ENCODE data around the gene LHX8.
"Not testable (repeated sequence)": the region's sequence is repeated elsewhere in the genome, so short reads cannot be mapped to it uniquely, and the experiment has no call there.

Gene LHX8

DNA sequence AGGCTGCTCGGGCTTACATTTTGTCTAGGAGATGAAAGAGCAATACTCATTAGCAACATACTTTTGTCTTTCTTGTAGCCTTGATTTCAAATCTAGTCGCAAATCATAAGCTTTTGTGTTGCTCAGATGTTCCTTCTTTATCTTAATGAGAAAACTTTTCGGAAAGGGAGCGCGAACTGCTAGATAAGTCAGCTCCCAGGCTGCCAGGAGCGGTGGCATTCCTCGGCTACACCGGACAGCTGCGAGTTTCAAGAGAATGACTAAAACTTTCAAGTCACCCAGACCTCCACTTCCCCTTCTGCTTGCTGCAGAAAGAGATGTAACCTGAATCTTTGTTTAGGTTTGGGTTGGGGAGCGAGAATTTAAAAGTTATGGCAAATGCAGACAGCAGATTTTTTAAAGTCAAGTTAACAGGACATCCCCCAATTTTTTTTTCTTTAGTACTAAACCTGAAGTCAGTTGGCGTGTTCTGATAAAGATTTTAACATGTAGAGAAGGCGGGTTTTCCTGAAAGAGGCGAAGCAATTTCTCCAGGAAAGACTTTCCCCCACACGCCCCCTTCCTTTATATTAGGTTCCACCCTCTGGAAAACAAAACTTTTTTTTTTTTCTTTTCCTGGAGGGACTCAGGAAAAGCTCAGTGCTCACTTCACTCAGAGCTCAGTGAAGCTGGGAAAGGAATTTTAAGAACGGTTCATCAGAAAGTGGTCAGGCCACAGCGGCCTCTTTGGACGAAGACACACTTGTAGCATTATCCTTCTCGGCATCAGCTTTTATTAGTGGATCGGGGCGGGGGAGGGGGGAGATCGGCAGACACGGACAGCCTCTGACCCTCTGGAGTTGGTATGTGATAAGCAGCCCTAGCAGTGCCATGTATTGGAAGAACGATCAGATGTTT is at the start of gene LHX8:
TSS of gene LHX8 (plus strand) at position 639 of the 897 bp plus-strand sequence. CDS start 2,227 bp downstream, outside the sequence.
- peaks cover 12% of the 10 kb centered on the region for H3K9me3 ChIP-seq (ENCODE audit: control insufficient read depth, low read length)
- no peaks in the 10 kb centered on the region for H3K36me3 ChIP-seq (ENCODE audit: control insufficient read depth, insufficient read depth, low read length, severe bottlenecking)
- peak; percentile 62 for DNase-seq (ENCODE audit: low read depth)
- peak within 1 kb of the TSS; percentile 39 for H3K9ac ChIP-seq (ENCODE audit: low read length)
- peaks cover 84% of the 10 kb centered on the region for H3K27me3 ChIP-seq (replicated peaks; ENCODE audit: control insufficient read depth, insufficient read depth, low read length)
- peak within 1 kb of the TSS; percentile 70 for H3K4me3 ChIP-seq (ENCODE audit: low read length)
- peaks cover 9% of the 10 kb centered on the region for H3K4me1 ChIP-seq (ENCODE audit: control insufficient read depth, insufficient read depth, low read length)

DNA sequence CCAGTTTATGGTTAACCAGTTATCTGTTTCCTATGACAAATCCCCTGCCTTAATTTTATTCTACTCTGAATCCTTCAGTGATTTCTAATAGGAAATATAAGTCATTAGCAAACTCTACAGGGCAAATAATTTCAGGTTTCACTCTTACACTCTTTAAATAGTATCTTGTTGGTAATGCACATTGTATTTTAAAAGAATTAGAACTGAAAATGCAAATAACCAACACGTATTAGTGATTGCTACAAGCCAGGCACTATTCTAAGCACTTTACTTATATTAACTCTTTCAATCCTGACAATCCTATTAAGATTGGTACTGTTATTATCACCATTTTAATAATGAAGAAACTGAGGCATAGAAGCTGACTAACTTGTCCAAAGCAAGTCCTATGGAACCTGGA is 48.3 kb upstream of the LHX8 start:
- H3K9me3 ChIP-seq (ENCODE audit: control insufficient read depth, low read length), result no peaks in the 10 kb centered on the region
- DNase-seq (ENCODE audit: low read depth), result no peak
- no peaks in the 10 kb centered on the region for H3K4me1 ChIP-seq (ENCODE audit: control insufficient read depth, insufficient read depth, low read length)

DNA sequence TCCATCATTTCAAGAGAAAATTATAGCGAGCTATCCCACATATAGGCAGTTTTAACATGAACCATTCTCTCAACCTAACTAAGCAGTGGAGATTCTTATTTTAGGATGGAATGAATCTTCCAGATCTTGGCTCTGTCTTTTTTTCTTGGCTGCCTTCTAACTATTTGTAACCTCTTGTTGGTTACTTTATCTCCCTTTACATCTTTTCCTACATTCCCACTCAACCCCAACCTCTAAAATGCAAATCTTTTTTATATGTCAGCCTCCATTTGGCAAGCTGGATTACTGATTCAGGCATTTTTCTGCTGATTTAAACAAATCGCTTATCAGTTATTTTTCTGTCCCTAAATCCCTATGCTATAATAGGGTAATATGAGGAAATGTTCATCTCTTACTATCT is 46.9 kb upstream of the LHX8 start:
- H3K27me3 ChIP-seq (replicated peaks; ENCODE audit: control insufficient read depth, insufficient read depth, low read length), result no peaks in the 10 kb centered on the region
- DNase-seq (ENCODE audit: low read depth), result peak; percentile 39
- H3K9me3 ChIP-seq (ENCODE audit: control insufficient read depth, low read length), result no peaks in the 10 kb centered on the region

More for the DNA sequence above, 48.3 kb upstream of the LHX8 start:
- no peak overlapping the region for H3K4me3 ChIP-seq (ENCODE audit: low read length)
- no peak overlapping the region for H3K9ac ChIP-seq (ENCODE audit: low read length)
- H3K27me3 ChIP-seq (replicated peaks; ENCODE audit: control insufficient read depth, insufficient read depth, low read length), result no peaks in the 10 kb centered on the region
- no peaks in the 10 kb centered on the region for H3K36me3 ChIP-seq (ENCODE audit: control insufficient read depth, insufficient read depth, low read length, severe bottlenecking)

DNA sequence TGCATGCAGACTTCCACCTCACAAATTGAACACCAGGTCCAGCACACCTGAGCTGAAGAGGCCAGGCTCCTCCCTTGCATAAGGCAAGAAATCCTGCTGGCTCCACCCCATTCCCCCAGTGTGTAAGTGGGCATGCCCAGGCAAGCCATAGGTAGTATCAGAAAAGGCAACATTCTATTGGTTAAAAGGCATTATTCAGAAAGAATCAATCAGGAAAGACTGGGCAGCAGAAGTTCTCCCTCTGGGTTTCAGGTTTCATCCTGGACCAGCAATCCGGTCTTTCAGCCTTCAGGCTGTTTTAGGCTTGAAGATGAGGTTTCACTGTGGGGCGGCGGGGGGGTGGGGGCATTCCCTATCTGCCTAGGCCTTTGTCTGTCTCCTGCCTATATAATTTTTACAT is 42.0 kb upstream of the LHX8 start:
- DNase-seq (ENCODE audit: low read depth), result peak; percentile 45
- no peak overlapping the region for H3K9ac ChIP-seq (ENCODE audit: low read length)
- H3K9me3 ChIP-seq (ENCODE audit: control insufficient read depth, low read length), result peaks cover 3% of the 10 kb centered on the region
- no peaks in the 10 kb centered on the region for H3K4me1 ChIP-seq (ENCODE audit: control insufficient read depth, insufficient read depth, low read length)
- H3K4me3 ChIP-seq (ENCODE audit: low read length), result no peak overlapping the region
- H3K36me3 ChIP-seq (ENCODE audit: control insufficient read depth, insufficient read depth, low read length, severe bottlenecking), result no peaks in the 10 kb centered on the region
- H3K27me3 ChIP-seq (replicated peaks; ENCODE audit: control insufficient read depth, insufficient read depth, low read length), result no peaks in the 10 kb centered on the region

More for the DNA sequence above, 46.9 kb upstream of the LHX8 start:
- H3K9ac ChIP-seq (ENCODE audit: low read length), result no peak overlapping the region
- H3K36me3 ChIP-seq (ENCODE audit: control insufficient read depth, insufficient read depth, low read length, severe bottlenecking), result no peaks in the 10 kb centered on the region
- no peaks in the 10 kb centered on the region for H3K4me1 ChIP-seq (ENCODE audit: control insufficient read depth, insufficient read depth, low read length)
- H3K4me3 ChIP-seq (ENCODE audit: low read length), result no peak overlapping the region

DNA sequence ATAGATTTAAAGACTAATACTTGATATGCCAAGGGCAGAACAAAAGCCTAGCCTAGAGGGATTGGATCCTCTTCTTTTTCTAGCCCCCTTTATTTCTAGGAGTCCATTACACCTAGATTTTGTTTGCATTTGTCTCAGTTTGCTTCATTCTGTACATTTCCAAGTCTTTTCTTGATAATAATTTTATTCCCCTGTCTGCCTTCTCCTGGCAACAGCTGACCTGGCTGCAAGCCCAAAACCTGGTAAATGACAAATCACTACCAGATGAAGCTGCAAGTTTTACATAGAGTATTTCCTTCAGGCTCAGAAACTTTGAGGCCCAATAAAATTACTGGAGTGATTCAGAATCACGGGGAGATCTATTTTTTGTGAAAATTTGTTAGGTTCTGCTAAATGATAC is 36.5 kb upstream of the LHX8 start:
- Histone ChIP-seq H3K36me3 (ENCODE audit: control insufficient read depth, insufficient read depth, low read length, severe bottlenecking) (no peaks in the 10 kb centered on the region), H3K27me3 (replicated peaks; ENCODE audit: control insufficient read depth, insufficient read depth, low read length) (no peaks in the 10 kb centered on the region), H3K9ac (ENCODE audit: low read length) (no peak overlapping the region), H3K4me3 (ENCODE audit: low read length) (no peak overlapping the region), H3K4me1 (ENCODE audit: control insufficient read depth, insufficient read depth, low read length) (peaks cover 5% of the 10 kb centered on the region), H3K9me3 (ENCODE audit: control insufficient read depth, low read length) (peaks cover 3% of the 10 kb centered on the region)
- DNase-seq (ENCODE audit: low read depth), result peak; percentile 92

DNA sequence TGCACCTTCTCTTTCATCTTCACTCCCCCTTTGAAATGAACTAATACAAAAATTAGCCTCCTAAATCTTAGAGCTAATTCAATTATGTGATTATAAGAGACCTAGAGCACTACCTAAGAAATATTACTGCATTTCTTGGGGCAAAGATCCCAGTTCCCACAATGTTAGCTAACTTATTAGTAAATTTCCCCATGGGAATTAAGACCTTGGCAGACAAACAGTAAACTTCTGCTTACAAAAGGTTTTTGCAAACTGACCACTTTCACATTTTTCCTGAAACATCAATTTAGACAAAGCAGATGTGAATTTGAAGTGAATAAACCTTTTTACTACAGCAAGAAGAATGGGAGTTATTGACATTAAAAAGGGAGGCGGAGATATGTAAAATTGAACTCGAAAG is 34.6 kb upstream of the LHX8 start:
- Histone ChIP-seq H3K9me3 (ENCODE audit: control insufficient read depth, low read length) (no peaks in the 10 kb centered on the region), H3K4me3 (ENCODE audit: low read length) (no peak overlapping the region), H3K4me1 (ENCODE audit: control insufficient read depth, insufficient read depth, low read length) (peaks cover 5% of the 10 kb centered on the region), H3K36me3 (ENCODE audit: control insufficient read depth, insufficient read depth, low read length, severe bottlenecking) (no peaks in the 10 kb centered on the region), H3K27me3 (replicated peaks; ENCODE audit: control insufficient read depth, insufficient read depth, low read length) (no peaks in the 10 kb centered on the region), H3K9ac (ENCODE audit: low read length) (no peak overlapping the region)
- DNase-seq (ENCODE audit: low read depth), result no peak

DNA sequence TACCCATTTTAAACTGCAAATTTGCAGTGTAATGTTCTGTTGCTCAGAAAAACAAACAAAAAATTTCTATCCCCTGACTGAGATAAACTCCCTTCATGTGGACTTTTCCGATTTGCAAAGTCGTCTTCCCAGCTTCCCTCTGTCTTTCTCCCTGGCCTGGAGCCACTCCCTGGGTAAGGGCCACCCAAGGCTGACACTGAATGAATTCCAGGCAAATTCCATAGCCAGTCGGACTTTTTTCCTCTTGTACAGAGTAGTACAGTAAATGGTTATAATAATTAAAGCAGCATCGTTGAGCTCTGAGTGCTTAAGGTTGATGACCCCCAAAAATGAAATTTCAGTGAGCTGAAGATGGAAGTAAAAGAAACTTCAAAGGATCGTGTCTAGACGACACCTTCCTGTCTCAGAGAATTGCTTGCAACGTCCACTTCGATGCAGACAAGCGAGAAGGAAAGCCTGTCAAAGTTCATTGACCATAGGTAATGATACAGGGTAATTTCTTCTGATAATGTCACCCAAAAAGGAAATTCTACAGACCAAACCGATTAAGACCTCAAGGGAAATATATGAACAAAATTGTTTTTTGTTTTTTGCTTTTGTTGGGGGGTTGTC is 33.6 kb upstream of the LHX8 start:
- Histone ChIP-seq H3K27me3 (replicated peaks; ENCODE audit: control insufficient read depth, insufficient read depth, low read length) (no peaks in the 10 kb centered on the region), H3K9ac (ENCODE audit: low read length) (no peak overlapping the region), H3K9me3 (ENCODE audit: control insufficient read depth, low read length) (no peaks in the 10 kb centered on the region), H3K4me1 (ENCODE audit: control insufficient read depth, insufficient read depth, low read length) (peaks cover 5% of the 10 kb centered on the region), H3K4me3 (ENCODE audit: low read length) (no peak overlapping the region), H3K36me3 (ENCODE audit: control insufficient read depth, insufficient read depth, low read length, severe bottlenecking) (no peaks in the 10 kb centered on the region)
- no peak for DNase-seq (ENCODE audit: low read depth)

DNA sequence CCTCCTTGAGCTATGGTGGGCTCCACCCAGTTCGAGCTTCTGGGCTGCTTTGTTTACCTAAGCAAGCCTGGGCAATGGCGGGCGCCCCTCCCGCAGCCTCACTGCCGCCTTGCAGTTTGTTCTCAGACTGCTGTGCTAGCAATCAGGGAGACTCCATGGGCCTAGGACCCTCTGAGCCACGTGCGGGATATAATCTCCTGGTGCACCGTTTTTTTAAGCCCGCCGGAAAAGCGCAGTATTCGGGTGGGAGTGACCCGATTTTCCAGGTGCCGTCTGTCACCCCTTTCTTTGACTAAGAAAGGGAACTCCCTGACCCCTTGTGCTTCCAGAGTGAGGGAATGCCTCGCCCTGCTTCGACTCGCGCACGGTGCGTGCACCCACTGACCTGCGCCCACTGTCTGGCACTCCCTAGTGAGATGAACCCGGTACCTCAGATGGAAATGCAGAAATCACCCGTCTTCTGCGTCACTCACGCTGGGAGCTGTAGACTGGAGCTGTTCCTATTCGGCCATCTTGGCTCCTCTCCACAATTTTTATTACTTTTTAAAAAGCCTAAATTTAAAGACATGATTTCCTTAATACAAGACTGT is 21.7 kb upstream of the LHX8 start:
- H3K27me3 ChIP-seq (replicated peaks; ENCODE audit: control insufficient read depth, insufficient read depth, low read length); DNase-seq (ENCODE audit: low read depth); H3K4me1 ChIP-seq (ENCODE audit: control insufficient read depth, insufficient read depth, low read length); H3K36me3 ChIP-seq (ENCODE audit: control insufficient read depth, insufficient read depth, low read length, severe bottlenecking); H3K9ac ChIP-seq (ENCODE audit: low read length); H3K9me3 ChIP-seq (ENCODE audit: control insufficient read depth, low read length); H3K4me3 ChIP-seq (ENCODE audit: low read length): not testable (repeated sequence)

DNA sequence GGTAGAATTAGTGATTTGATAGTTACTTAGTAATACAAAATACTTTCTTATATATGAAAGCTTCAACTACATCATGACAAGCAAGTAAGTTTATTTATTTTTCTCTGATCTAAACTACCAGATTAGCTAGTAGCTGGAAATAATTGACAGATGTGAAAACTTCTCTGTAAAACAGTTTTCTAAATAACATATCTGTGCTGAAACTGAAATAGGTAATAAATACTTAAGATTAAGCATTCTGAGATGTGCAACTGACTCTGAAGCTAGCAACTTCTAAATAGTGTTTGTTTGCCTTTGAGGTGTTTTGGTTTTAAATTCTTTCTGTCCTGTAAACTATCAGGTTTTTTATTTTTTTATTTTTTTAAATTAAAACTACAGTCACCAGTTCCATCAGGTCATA is 18.5 kb upstream of the LHX8 start:
- no peak for DNase-seq (ENCODE audit: low read depth)
- no peaks in the 10 kb centered on the region for H3K27me3 ChIP-seq (replicated peaks; ENCODE audit: control insufficient read depth, insufficient read depth, low read length)
- no peaks in the 10 kb centered on the region for H3K9me3 ChIP-seq (ENCODE audit: control insufficient read depth, low read length)
- no peaks in the 10 kb centered on the region for H3K36me3 ChIP-seq (ENCODE audit: control insufficient read depth, insufficient read depth, low read length, severe bottlenecking)
- H3K9ac ChIP-seq (ENCODE audit: low read length), result no peak overlapping the region
- H3K4me1 ChIP-seq (ENCODE audit: control insufficient read depth, insufficient read depth, low read length), result no peaks in the 10 kb centered on the region
- no peak overlapping the region for H3K4me3 ChIP-seq (ENCODE audit: low read length)

DNA sequence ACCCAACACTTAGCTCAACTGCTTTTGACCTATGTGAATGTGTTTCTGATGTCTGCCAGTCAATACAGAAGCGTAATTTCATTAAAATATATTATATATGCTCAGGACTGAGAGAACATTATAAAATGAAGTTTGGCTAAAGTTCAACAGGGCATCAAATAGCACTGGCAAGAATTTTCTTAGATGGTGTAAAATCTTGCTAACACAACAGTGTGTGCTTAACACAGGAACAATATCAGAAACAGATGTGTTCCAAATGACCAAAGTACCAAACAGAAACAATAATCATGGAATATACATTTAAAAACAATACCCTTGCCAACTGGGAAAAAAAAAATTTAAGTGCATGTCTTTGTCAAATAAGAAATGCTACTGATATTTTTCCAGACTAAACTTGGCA is 10.4 kb upstream of the LHX8 start:
- DNase-seq (ENCODE audit: low read depth), result peak; percentile 12
- Histone ChIP-seq H3K36me3 (ENCODE audit: control insufficient read depth, insufficient read depth, low read length, severe bottlenecking) (no peaks in the 10 kb centered on the region), H3K9me3 (ENCODE audit: control insufficient read depth, low read length) (peaks cover 13% of the 10 kb centered on the region), H3K27me3 (replicated peaks; ENCODE audit: control insufficient read depth, insufficient read depth, low read length) (peaks cover 47% of the 10 kb centered on the region), H3K9ac (ENCODE audit: low read length) (no peak overlapping the region), H3K4me3 (ENCODE audit: low read length) (no peak overlapping the region), H3K4me1 (ENCODE audit: control insufficient read depth, insufficient read depth, low read length) (no peaks in the 10 kb centered on the region)

DNA sequence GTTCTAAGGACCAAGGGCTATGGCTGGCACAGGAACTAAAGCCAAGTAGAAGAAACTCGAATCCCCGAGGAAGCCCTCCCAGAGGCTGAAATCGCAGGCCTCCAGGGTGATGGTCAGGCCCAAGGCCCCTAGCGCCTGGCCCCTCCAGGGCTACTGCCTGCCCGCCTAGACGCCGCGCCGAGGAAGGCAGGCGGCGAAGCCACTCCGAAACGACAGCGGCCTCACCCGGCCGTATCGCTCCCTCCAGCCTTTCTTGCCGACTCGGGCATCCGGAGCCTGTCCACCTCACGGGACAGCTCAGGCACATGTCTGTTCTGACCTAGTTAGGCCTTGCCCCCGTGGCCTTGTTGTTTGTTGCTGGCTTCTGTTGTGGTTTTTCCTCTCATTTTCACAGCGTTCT is 9.7 kb upstream of the LHX8 start:
- Histone ChIP-seq H3K9me3 (ENCODE audit: control insufficient read depth, low read length) (peaks cover 15% of the 10 kb centered on the region), H3K9ac (ENCODE audit: low read length) (no peak overlapping the region), H3K27me3 (replicated peaks; ENCODE audit: control insufficient read depth, insufficient read depth, low read length) (peaks cover 55% of the 10 kb centered on the region), H3K36me3 (ENCODE audit: control insufficient read depth, insufficient read depth, low read length, severe bottlenecking) (no peaks in the 10 kb centered on the region), H3K4me1 (ENCODE audit: control insufficient read depth, insufficient read depth, low read length) (no peaks in the 10 kb centered on the region), H3K4me3 (ENCODE audit: low read length) (no peak overlapping the region)
- DNase-seq (ENCODE audit: low read depth), result no peak

All from adipocyte (in vitro differentiated cells).